Subcutaneous adipose tissue (tissue), 4 donors: ENCODE results near the gene CCBE1. TPM values are rescaled to one million over a fixed set of nuclear protein-coding genes. Genes with fewer than 3 reads are reported as not detected.

Source experiments
- CTCF ChIP-seq: fragments of 450-650 bp; IDR thresholded peaks from one replicate; pipeline ENCODE4 v1.5.1; 2016; ENCODE audit warnings: low read depth, mild to moderate bottlenecking, control low read depth, antibody characterized with exemption, moderate library complexity
- total RNA-seq, 4 donors: library from RNA; depleted of rRNA; stranded (reverse); fragments of >200 nt; gene quantifications; one replicate each; pipeline ENCODE4 v1.1.0, GENCODE V29; 2016

CCBE1 gene
- total RNA-seq, 4 donors from 2014 or later, result 2.6 to 12.4 (median 6.1) TPM

GRCh38 chr18:59606193-59607077 is 90.8 kb downstream of the CCBE1 start:
- TF ChIP-seq CTCF, result no peak

GRCh38 chr18:59605633-59606192 is 91.5 kb downstream of the CCBE1 start:
- TF ChIP-seq CTCF, result no peak

GRCh38 chr18:59604877-59605276 is 92.3 kb downstream of the CCBE1 start:
- no peak for TF ChIP-seq CTCF

GRCh38 chr18:59597049-59597448 is 100.2 kb downstream of the CCBE1 start:
- TF ChIP-seq CTCF, result no peak

- TF ChIP-seq CTCF, result no peak
Measured at GRCh38 chr18:59593291-59593717, 103.9 kb downstream of the CCBE1 start.

- no peak for TF ChIP-seq CTCF
Measured at GRCh38 chr18:59592624-59593023, 104.6 kb downstream of the CCBE1 start.

- no peak for TF ChIP-seq CTCF
Measured at GRCh38 chr18:59582395-59582794, 114.8 kb downstream of the CCBE1 start.
